Stimulated activated naive B cell treated with anti-CD40 and anti-IgM and Interleukin-4, amounts not matched to agents 10 μg/mL and 1 μg/mL and 100 μg/mL, for 72 hours (primary cell): ENCODE measurements around the gene MAIP1.

ENCODE experiments used
- ATAC-seq, 2 donors: fragments of 150-1000 bp; cut with Tn5 transposase; replicated peaks; 2 replicates each; pipeline ENCODE4 v1.10.0; 2021; ENCODE audit warnings: moderate library complexity in 1 of 2
- DNase-seq: peaks from one replicate; pipeline ENCODE4 v3.0.0; 2021
- H3K27ac Mint-ChIP-seq: one replicate; pipeline ENCODE4 v1.8.0; 2022; ENCODE audit warnings: mild to moderate bottlenecking, mixed read lengths
- H3K27me3 Mint-ChIP-seq, 2 donors: one replicate each; pipeline ENCODE4 v1.8.0; 2022; ENCODE audit warnings: mixed read lengths in 2 of 2
- H3K36me3 Mint-ChIP-seq, 2 donors: one replicate each; pipeline ENCODE4 v1.8.0; 2022; ENCODE audit warnings: mixed read lengths in 2 of 2, mild to moderate bottlenecking in 1 of 2
- H3K4me1 Mint-ChIP-seq, 2 donors: one replicate each; pipeline ENCODE4 v1.8.0; 2022; ENCODE audit warnings: mixed read lengths in 2 of 2, mild to moderate bottlenecking in 1 of 2
- H3K4me3 Mint-ChIP-seq, 2 donors: one replicate each; pipeline ENCODE4 v1.8.0; 2022; ENCODE audit warnings: mild to moderate bottlenecking in 2 of 2, mixed read lengths in 2 of 2, moderate library complexity in 1 of 2
- H3K9me3 Mint-ChIP-seq, 2 donors: one replicate each; pipeline ENCODE4 v1.8.0; 2022; ENCODE audit warnings: mixed read lengths in 2 of 2, mild to moderate bottlenecking in 1 of 2

MAIP1 gene

DNA sequence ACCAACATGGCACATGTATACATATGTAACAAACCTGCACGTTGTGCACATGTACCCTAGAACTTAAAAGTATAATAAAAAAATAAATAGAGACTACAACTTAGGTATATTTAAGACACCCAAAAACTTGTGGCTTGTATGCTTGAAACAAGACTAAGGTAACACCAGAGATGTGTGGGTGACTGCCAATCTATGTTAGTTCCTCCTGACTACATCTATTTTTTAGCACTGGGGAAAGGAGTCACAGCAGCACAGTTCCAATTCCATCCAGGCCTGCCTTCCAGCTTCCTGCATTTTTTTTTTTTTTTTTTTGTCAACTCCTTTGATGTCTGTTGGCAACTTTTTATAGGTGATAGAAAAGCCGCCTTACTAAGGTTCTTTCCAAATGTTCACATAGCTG, 26.1 kb upstream of the MAIP1 start:
- Mint-ChIP-seq H3K4me3 (no peak overlapping the region), H3K27me3 (no peaks in the 10 kb centered on the region), H3K4me1 (no peaks in the 10 kb centered on the region), H3K36me3 (peaks cover 11 to 30% of the 10 kb centered on the region in 2 donors), H3K9me3 (no peaks in the 10 kb centered on the region), H3K27ac (no peak overlapping the region)
- no peak for DNase-seq
- ATAC-seq: no peak

DNA sequence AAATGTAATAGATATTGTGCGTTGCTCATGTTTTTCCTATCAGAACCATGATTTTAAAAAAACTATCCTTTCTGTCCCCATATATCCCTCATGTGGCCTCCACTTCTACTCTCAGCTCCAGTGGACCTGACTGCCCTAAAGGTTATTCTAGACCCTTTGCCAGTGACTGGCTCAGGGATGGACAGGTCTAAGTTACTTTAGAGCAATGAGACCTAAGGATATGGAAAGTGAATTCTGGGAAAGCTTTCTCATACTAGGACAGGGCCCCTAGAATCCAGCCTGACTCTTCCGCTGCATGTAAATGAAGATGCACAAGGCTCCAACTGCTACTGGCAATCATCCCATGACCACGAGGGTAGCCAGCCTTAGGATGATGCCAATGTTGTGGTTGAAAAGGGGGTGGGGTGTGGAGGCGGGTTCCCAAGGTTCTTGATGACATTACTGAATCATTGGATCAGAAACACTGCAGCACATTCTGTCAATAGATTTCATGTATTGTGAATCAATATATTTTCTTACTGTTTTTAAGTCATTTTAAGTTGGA, 23.0 kb upstream of the MAIP1 start:
- Mint-ChIP-seq H3K4me1 (no peaks in the 10 kb centered on the region), H3K27me3 (no peaks in the 10 kb centered on the region), H3K9me3 (no peaks in the 10 kb centered on the region), H3K4me3 (no peak overlapping the region), H3K27ac (no peak overlapping the region), H3K36me3 (peaks cover 3 to 20% of the 10 kb centered on the region in 2 donors)
- ATAC-seq (no peak), DNase-seq (no peak)

DNA sequence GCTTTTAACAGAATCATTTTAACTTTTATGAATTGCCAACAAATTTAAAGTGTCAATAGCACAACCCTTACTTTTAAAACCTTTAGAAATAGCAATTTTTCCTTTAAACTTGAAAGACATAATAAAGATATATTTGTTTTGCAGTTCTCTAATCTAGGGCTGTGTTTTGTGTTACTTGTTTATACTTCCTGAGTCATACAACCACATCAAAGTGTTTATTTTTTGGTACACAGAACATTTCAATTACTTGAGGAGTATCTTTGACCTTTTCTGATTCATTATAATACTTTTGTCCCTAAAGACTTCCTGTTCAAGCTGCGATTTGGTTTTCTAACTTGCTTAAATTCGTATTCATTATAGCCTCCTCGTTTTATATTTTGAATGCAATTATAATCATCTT, 21.9 kb upstream of the MAIP1 start:
- peaks cover 3 to 19% of the 10 kb centered on the region in 2 donors for H3K36me3 Mint-ChIP-seq
- no peaks in the 10 kb centered on the region for H3K9me3 Mint-ChIP-seq
- no peak overlapping the region for H3K27ac Mint-ChIP-seq
- H3K27me3 Mint-ChIP-seq: no peaks in the 10 kb centered on the region
- no peak overlapping the region for H3K4me3 Mint-ChIP-seq
- ATAC-seq (no peak), DNase-seq (no peak)
- H3K4me1 Mint-ChIP-seq: no peaks in the 10 kb centered on the region

DNA sequence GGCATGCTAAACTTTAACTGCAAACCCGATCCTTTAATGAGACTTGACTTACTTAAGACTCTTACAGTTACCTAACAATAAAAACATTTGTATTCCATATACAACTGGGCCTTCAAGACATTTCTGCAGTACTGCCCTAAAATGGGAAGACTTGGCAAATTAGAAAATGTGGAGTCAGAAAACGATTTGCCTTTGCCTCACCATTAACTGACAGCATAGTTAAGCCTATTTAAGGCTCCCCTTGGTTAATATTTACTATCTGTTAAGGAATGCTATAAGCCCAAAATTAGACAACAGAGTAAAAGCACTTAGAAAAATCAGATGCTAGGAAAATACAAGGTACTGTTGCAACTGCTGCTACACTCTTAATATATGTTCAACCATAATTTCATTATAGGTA, 18.8 kb upstream of the MAIP1 start:
- peaks cover 4 to 5% of the 10 kb centered on the region in 2 donors for H3K4me1 Mint-ChIP-seq
- DNase-seq (no peak), ATAC-seq (no peak)
- peaks cover 4 to 11% of the 10 kb centered on the region in 2 donors for H3K36me3 Mint-ChIP-seq
- no peak overlapping the region for H3K27ac Mint-ChIP-seq
- H3K4me3 Mint-ChIP-seq: no peak overlapping the region
- no peaks in the 10 kb centered on the region for H3K9me3 Mint-ChIP-seq
- H3K27me3 Mint-ChIP-seq: no peaks in the 10 kb centered on the region

DNA sequence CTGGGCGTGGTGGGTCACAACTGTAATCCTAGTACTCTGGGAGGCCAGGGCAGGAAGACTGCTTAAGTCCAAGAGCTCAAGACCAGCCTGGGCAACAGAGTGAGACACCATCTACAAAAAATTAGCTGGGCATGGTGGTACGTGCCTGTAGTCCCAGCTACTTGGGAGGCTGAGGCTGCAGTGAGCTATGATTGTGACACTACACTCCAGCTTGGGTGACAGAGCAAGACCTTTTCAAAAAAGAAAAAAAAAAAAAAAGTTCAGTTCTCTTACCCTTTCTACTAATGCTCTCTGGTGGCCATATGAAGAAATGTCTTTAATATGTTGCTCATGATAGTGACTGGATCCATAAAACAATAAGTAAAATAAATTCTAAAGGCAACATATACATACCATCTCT, 15.0 kb upstream of the MAIP1 start:
- no peak for DNase-seq
- H3K9me3 Mint-ChIP-seq: no peaks in the 10 kb centered on the region
- no peak overlapping the region for H3K4me3 Mint-ChIP-seq
- ATAC-seq: peak; percentile 57 to 71
- H3K36me3 Mint-ChIP-seq: peaks cover 8 to 30% of the 10 kb centered on the region in 2 donors
- H3K27ac Mint-ChIP-seq: no peak overlapping the region
- no peaks in the 10 kb centered on the region for H3K27me3 Mint-ChIP-seq
- H3K4me1 Mint-ChIP-seq: peaks cover 4 to 10% of the 10 kb centered on the region in 2 donors

DNA sequence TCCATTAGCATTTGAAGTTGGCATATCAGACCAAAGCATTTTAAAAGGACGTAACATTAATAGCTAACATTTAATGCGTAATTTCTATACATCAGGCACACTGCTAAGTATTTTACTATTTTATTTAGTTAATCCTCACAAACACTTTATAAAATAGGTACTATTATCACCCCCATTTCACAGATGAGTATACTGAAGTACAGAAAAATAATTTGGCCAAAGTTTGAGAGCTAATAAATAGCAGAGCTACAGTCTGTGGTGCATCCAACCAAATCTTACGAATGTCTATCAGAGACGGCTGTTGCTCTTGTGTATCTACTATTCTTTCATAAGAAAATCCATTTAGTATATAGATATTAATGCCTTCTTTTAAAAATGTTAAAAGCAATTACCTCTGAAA, 12.0 kb upstream of the MAIP1 start:
- Mint-ChIP-seq H3K27ac (no peak overlapping the region), H3K9me3 (no peaks in the 10 kb centered on the region), H3K27me3 (no peaks in the 10 kb centered on the region), H3K36me3 (peaks cover 14 to 34% of the 10 kb centered on the region in 2 donors), H3K4me1 (peaks cover 4 to 10% of the 10 kb centered on the region in 2 donors), H3K4me3 (no peak overlapping the region)
- no peak for DNase-seq
- no peak for ATAC-seq

DNA sequence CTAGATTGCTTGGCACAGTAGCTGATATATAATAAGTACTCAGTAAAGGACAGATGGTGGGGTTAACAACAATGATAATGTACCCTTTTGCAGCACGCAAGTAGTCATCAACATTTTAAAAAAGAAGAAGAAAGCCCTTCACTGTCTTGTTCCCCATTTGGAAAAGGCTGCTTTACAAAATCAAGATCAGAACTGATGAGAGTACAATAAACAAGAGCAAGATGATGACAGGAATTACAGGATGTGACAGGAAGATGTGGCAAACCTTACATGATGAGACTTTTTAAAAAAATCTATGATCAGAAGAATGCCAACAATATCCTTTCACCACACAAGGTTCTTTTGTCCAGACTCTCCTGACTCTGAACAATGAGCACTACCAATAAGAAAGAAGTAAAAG, 9.2 kb upstream of the MAIP1 start:
- Mint-ChIP-seq H3K9me3 (no peaks in the 10 kb centered on the region), H3K4me1 (peaks cover 2 to 6% of the 10 kb centered on the region in 2 donors), H3K27me3 (no peaks in the 10 kb centered on the region), H3K4me3 (no peak overlapping the region), H3K36me3 (peaks cover 12 to 36% of the 10 kb centered on the region in 2 donors), H3K27ac (no peak overlapping the region)
- ATAC-seq (no peak), DNase-seq (no peak)

DNA sequence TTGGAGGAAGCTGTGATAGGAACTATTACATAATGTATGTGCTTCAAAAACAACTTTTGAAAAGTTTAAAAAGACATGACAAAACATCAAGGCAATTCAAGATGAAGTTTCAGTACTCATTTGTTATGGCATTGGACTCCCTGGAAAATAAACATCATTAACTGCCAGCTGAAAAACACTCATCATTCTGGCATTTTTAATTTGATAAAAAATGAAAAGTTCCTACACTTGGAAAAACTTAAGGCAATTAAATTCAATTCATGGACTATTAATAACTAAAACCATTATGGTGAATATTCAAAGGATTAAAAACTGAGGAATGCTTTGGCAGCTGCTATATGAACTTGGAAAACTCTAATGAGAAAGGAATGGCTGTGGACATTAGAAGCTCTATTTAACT, 8.5 kb upstream of the MAIP1 start:
- Mint-ChIP-seq H3K4me3 (no peak overlapping the region), H3K27me3 (no peaks in the 10 kb centered on the region), H3K27ac (no peak overlapping the region), H3K36me3 (peaks cover 12 to 33% of the 10 kb centered on the region in 2 donors), H3K4me1 (peaks cover 4 to 6% of the 10 kb centered on the region in 2 donors), H3K9me3 (no peaks in the 10 kb centered on the region)
- ATAC-seq (no peak), DNase-seq (no peak)

DNA sequence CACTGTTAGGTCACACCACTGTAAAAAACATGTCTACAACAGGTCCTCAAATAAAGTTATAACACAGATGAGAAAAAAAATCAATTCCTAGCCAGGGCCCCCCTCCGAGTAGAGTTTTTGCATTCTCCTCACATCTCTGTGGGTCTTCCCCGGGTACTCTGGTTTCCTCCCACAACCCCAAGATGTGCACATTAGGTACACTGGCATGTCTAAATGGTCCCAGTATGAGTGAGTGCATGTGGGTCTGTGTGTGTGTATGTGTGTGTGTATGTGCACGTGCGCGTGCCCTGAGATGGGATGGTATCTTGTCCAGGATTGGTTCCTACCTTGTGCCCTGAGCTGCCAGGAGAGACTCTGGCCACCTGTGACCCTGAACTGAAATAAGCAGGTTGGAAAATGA, 5.0 kb upstream of the MAIP1 start:
- no peak overlapping the region for H3K4me3 Mint-ChIP-seq
- peaks cover 4 to 5% of the 10 kb centered on the region in 2 donors for H3K4me1 Mint-ChIP-seq
- H3K27ac Mint-ChIP-seq: no peak overlapping the region

DNA sequence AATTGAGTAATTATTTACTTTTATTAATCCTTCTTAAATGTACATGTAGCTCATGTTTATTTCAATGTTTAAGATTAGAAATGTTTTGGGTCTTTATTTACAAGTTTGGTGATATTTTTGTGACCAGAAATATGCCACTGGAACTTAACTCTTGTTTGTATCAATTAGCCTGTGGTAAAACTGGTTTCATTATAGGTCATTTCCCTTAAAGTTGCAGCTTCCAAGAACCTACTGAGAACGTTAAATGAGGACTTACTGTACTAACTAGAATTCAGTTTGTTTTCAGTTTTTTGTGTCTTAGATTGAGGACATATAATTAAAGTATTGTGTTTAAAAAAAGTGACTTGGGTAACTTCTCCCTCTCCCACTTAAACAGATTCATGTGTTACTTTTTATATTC, 4.4 kb upstream of the MAIP1 start:
- H3K27ac Mint-ChIP-seq: no peak overlapping the region
- H3K27me3 Mint-ChIP-seq: no peaks in the 10 kb centered on the region
- H3K36me3 Mint-ChIP-seq: peaks cover 7 to 18% of the 10 kb centered on the region in 2 donors
- no peak for DNase-seq
- no peak for ATAC-seq
- no peak overlapping the region for H3K4me3 Mint-ChIP-seq
- peaks cover 4 to 5% of the 10 kb centered on the region in 2 donors for H3K4me1 Mint-ChIP-seq
- no peaks in the 10 kb centered on the region for H3K9me3 Mint-ChIP-seq

More for the DNA sequence above, 5.0 kb upstream of the MAIP1 start:
- peaks cover 8 to 19% of the 10 kb centered on the region in 2 donors for H3K36me3 Mint-ChIP-seq
- no peak for ATAC-seq
- no peaks in the 10 kb centered on the region for H3K9me3 Mint-ChIP-seq
- no peaks in the 10 kb centered on the region for H3K27me3 Mint-ChIP-seq
- DNase-seq: no peak

DNA sequence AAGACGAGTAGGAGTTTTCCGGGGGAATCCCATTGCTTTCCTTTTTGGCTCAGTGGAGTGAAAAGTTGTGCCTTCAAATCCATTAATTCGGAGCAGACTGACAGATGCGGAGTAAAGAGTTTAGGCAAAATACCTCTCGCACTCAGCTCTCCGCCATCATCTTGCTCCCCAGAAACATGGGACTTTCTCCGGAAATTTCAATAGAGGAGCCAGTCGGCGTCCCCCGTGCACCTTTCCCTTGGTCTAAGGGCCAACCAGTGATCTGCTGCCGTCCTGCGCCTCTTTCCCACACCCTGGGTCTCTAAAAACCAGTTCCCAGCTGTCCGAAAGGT, 409 bp upstream of the MAIP1 start:
- H3K27ac Mint-ChIP-seq: peak overlapping the region; percentile 98
- H3K36me3 Mint-ChIP-seq: peaks cover 4 to 21% of the 10 kb centered on the region in 2 donors
- H3K4me1 Mint-ChIP-seq: peaks cover 16 to 31% of the 10 kb centered on the region in 2 donors
- peak overlapping the region; percentile 99 to 100 for H3K4me3 Mint-ChIP-seq
- ATAC-seq (peak; percentile 64 to 67), DNase-seq (no peak)
- H3K9me3 Mint-ChIP-seq: no peaks in the 10 kb centered on the region
- H3K27me3 Mint-ChIP-seq: no peaks in the 10 kb centered on the region

DNA sequence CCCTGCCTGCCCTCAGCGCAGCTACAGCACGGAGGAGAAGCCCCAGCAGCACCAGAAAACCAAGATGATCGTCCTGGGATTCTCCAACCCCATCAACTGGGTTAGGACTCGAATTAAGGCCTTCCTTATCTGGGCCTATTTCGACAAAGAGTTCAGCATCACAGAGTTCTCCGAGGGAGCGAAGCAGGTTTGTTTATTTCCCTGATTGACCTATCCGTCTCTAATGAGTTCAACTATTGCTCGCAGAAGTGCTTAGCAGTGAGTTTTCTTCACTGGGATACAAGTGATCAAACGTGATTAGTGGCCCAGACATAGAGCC, 639 bp downstream of the MAIP1 start:
- H3K27ac Mint-ChIP-seq: peak overlapping the region; percentile 98
- peaks cover 4 to 17% of the 10 kb centered on the region in 2 donors for H3K36me3 Mint-ChIP-seq
- peaks cover 14 to 31% of the 10 kb centered on the region in 2 donors for H3K4me1 Mint-ChIP-seq
- no peaks in the 10 kb centered on the region for H3K27me3 Mint-ChIP-seq
- ATAC-seq (no peak), DNase-seq (no peak)
- H3K9me3 Mint-ChIP-seq: no peaks in the 10 kb centered on the region
- peak overlapping the region; percentile 99 to 100 for H3K4me3 Mint-ChIP-seq

DNA sequence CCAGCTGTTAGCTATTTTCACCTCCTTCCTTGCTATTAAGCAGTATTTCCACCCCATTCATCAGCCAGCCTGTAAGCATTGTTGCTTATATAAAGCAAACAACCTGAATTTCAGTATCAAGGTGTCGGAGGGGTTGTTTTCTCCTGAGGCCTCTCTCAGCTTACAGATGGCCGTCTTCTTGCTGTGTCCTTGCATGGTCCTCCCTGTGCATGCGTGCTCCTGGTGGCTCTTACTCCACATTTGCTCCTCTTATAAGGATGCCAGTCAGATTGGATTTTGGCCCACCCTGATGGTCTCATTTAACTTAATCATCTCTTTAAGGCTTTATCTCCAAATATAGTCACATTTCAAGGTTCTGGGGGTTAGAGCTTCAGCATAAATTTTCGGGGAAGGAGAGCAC, 2.6 kb downstream of the MAIP1 start:
- Mint-ChIP-seq H3K4me1 (peaks cover 16 to 43% of the 10 kb centered on the region in 2 donors), H3K4me3 (no peak overlapping the region), H3K27ac (peak overlapping the region; percentile 5), H3K9me3 (no peaks in the 10 kb centered on the region), H3K27me3 (no peaks in the 10 kb centered on the region), H3K36me3 (peaks cover 16 to 27% of the 10 kb centered on the region in 2 donors)
- ATAC-seq (no peak), DNase-seq (no peak)

DNA sequence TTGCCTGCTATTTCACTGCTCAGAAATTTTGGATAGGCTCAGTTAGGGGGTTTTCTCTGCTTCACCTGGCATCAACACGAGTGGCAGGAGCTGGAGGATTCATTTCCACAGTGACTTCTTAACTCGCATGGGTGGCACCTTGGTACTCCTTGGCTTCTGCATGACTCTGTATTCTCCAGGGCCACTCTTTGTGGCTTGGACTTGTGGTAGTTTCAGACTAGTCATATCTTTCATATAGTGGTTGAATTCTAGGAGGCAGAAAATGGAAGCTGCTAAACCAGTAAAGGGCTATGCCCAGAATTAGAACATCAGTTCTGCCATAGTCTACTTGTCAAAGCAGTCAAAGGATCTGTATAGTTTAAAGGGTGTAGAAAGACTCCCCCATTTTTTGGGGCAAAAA, 6.8 kb downstream of the MAIP1 start:
- peak; percentile 58 to 76 for ATAC-seq
- Mint-ChIP-seq H3K4me1 (peaks cover 14 to 26% of the 10 kb centered on the region in 2 donors), H3K4me3 (no peak overlapping the region), H3K36me3 (peaks cover 20 to 37% of the 10 kb centered on the region in 2 donors), H3K27ac (no peak overlapping the region), H3K9me3 (no peaks in the 10 kb centered on the region), H3K27me3 (no peaks in the 10 kb centered on the region)
- no peak for DNase-seq

DNA sequence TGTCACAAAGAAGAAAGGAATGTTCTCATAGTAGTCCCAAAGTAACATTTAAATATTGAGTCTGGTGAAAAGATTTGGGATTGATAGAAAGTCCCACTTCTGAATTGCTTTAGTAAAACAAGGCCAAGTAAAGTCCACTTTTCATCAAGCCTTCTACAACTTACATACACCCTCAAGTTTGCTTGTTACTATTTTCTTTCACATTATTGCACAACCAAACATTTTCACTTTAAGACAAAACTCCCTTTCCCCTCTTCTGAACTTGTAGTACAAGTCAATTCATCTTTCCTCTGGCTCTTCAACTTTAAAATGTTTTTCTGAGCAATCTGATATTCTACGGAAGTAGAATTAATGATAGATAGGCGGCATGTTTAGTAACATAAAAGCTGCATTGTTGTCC, 11.0 kb downstream of the MAIP1 start:
- H3K4me3 Mint-ChIP-seq: no peak overlapping the region
- H3K27ac Mint-ChIP-seq: no peak overlapping the region
- H3K36me3 Mint-ChIP-seq: peaks cover 23 to 40% of the 10 kb centered on the region in 2 donors
- H3K9me3 Mint-ChIP-seq: no peaks in the 10 kb centered on the region
- H3K4me1 Mint-ChIP-seq: peaks cover 4 to 12% of the 10 kb centered on the region in 2 donors
- DNase-seq (no peak), ATAC-seq (no peak)
- H3K27me3 Mint-ChIP-seq: no peaks in the 10 kb centered on the region

DNA sequence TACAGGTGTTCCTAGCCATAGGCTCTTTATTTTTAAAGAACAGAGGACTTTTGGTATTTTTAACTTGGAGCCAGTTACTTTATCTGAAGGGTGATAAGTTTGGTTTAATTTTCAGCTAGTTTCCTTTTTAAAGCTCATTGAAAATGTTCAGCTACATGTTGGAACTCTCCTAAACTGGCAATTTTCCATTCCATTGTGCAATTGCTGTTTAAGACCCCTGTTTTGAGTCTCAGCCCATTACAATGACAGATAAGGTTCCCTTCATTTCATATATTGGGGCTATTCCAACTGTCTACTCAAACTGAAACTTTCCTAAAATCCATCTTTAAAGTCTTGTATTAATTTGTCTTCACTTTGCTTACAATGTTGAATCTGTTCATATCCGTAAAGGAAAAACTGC, 11.6 kb downstream of the MAIP1 start:
- Mint-ChIP-seq H3K4me1 (peaks cover 4 to 7% of the 10 kb centered on the region in 2 donors), H3K9me3 (no peaks in the 10 kb centered on the region), H3K27ac (no peak overlapping the region), H3K27me3 (no peaks in the 10 kb centered on the region), H3K4me3 (no peak overlapping the region), H3K36me3 (peaks cover 19 to 37% of the 10 kb centered on the region in 2 donors)
- ATAC-seq (no peak), DNase-seq (no peak)
